Spleen (tissue), 7 donors: ENCODE measurements around the gene P3H2.

Experiments used
- CTCF ChIP-seq, 11 experiments: fragments of 200-600 bp in 7 of 11; fragments of 450-650 bp in 4 of 11; sonication (generic) in 4 of 11; IDR thresholded peaks in 8 of 11; conservative IDR thresholded peaks in 3 of 11; 1 replicate in 7 of 11; 2 replicates in 4 of 11; pipeline versions ENCODE4 v1.4.0 to v1.8.0; 2016 to 2021; ENCODE audit warnings: antibody characterized with exemption in 11 of 11, inconsistent platforms in 4 of 11, mild to moderate bottlenecking in 1 of 11
- POLR2AphosphoS5 ChIP-seq, 3 donors: sonication (generic); formaldehyde crosslinking; IDR thresholded peaks; one replicate each; pipeline ENCODE4 v1.5.1; 2017; ENCODE audit warnings: antibody characterized with exemption in 3 of 3
- donor health status: DM: no; HTN: no; CAD: no; lungs with moderate emphysema.
- donor health status: DM: no; HTN: no; CAD: no.
- donor health status: DM: no; HTN: no; CAD: no.

- TF ChIP-seq CTCF (IDR thresholded peaks at IDR 0.05 in 8 of 11, conservative IDR thresholded peaks at IDR 0.05 in 3 of 11): no peak
- TF ChIP-seq POLR2AphosphoS5 (IDR thresholded peaks at IDR 0.05): no peak
Observed at GRCh38 chr3:190018460-190018859, 102.2 kb downstream of the P3H2 start.
